Thoracic aorta (tissue), 2 donors: ENCODE data around the gene STIM2. TPM values are rescaled to one million over a fixed set of nuclear protein-coding genes. Genes with fewer than 3 reads are reported as not detected.
A peak's percentile ranks its signal among the peaks of the same experiment; 100 is the strongest.
"Not testable (repeated sequence)": the region's sequence is repeated elsewhere in the genome, so short reads cannot be mapped to it uniquely, and the experiment has no call there.

ENCODE experiments used
- ATAC-seq: fragments of 150-250 bp; one replicate; pipeline ENCODE4 v1.8.0; 2017; ENCODE audit warnings: low read depth; ENCODE audit not compliant: insufficient number of reproducible peaks, low FRiP score
- DNase-seq: peaks from one replicate; pipeline ENCODE4 v3.0.0-alpha.2; 2020; ENCODE audit warnings: low spot score
- H3K27ac ChIP-seq, 2 donors: fragments of 200-600 bp; sonication (generic); 1 replicate in 1 of 2; 2 replicates in 1 of 2; pipeline ENCODE4 v1.5.1; 2016; ENCODE audit warnings: mild to moderate bottlenecking in 2 of 2, moderate library complexity in 2 of 2
- H3K27me3 ChIP-seq: fragments of 200-600 bp; sonication (generic); replicated peaks from 2 replicates; pipeline ENCODE4 v1.6.0; 2016; ENCODE audit warnings: mild to moderate bottlenecking; ENCODE audit not compliant: insufficient read depth
- H3K36me3 ChIP-seq: fragments of 200-600 bp; sonication (generic); one replicate; pipeline ENCODE4 v1.5.1; 2016
- H3K4me1 ChIP-seq, 2 donors: fragments of 200-600 bp; sonication (generic); 1 replicate in 1 of 2; 2 replicates in 1 of 2; pipeline versions ENCODE4 v1.5.1 to v1.6.0; 2016; ENCODE audit warnings: low read depth in 2 of 2, mild to moderate bottlenecking in 1 of 2; ENCODE audit not compliant: control insufficient read depth in 1 of 2
- H3K4me3 ChIP-seq: fragments of 200-600 bp; sonication (generic); 2 replicates; pipeline ENCODE4 v1.5.1; 2016; ENCODE audit warnings: mild to moderate bottlenecking
- H3K9me3 ChIP-seq: fragments of 200-600 bp; sonication (generic); 2 replicates; pipeline ENCODE4 v1.5.1; 2016
- total RNA-seq, 2 donors: library from RNA; depleted of rRNA; stranded (reverse); fragments of >200 nt; gene quantifications; one replicate each; pipeline versions ENCODE4 v1.1.0 to v1.2.3, GENCODE V29; 2016
- TF ChIP-seq, protein P1 (sequence below): fragments of 200-600 bp; sonication (generic); IDR thresholded peaks from one replicate; pipeline ENCODE4 v1.5.1; 2019; ENCODE audit warnings: antibody characterized with exemption

Gene STIM2
- total RNA-seq, result 10 to 100 TPM; 14.3 to 53.3 TPM

DNA sequence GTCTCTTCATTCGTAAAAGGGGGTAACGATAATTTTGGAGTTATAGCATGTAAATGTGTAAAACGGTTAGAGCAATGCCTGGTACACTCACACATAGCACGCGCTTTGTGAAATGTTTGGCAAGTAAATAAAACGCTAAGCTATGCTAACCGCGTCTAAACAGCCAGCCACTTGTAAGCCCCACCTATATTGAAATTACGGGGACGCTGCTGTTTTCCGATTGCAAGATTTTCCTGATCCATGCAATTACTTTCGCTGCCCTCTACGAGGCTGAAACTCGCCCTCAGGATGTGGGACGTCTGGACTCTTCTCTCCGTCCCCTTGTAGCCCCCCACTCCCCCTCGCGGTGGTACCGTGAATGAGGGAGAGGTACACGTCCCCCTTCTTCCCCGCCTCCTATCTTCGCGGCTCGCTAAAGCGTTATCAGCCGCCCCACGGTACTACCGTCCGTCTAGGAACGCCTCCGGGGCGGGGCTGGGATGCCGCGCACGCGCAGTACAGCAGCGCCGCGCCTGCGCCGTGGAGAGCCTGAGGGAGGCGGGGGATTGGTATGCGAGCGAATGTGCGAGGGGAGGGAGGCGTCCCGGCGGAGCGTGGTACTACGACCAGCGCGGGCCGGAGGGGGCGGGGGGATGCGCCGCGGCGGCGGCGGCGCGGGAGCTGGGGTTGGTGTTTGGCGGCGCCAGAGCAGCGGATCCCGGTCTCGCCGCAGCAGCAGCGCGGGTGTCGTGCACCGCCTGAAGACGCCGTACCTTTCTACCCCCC, at the start of gene STIM2:
Gene STIM2 (plus strand): TSS at position 685 of the 765 bp plus-strand sequence.
- TF ChIP-seq, protein P1, sequence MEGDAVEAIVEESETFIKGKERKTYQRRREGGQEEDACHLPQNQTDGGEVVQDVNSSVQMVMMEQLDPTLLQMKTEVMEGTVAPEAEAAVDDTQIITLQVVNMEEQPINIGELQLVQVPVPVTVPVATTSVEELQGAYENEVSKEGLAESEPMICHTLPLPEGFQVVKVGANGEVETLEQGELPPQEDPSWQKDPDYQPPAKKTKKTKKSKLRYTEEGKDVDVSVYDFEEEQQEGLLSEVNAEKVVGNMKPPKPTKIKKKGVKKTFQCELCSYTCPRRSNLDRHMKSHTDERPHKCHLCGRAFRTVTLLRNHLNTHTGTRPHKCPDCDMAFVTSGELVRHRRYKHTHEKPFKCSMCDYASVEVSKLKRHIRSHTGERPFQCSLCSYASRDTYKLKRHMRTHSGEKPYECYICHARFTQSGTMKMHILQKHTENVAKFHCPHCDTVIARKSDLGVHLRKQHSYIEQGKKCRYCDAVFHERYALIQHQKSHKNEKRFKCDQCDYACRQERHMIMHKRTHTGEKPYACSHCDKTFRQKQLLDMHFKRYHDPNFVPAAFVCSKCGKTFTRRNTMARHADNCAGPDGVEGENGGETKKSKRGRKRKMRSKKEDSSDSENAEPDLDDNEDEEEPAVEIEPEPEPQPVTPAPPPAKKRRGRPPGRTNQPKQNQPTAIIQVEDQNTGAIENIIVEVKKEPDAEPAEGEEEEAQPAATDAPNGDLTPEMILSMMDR, result peak; percentile 34
- DNase-seq, result peak; percentile 78
- ATAC-seq, result peak; percentile 88
- H3K4me3 ChIP-seq, result peak within 1 kb of the TSS; percentile 84
- H3K36me3 ChIP-seq, result no peaks in the 10 kb centered on the region
- no peaks in the 10 kb centered on the region for H3K27me3 ChIP-seq
- H3K9me3 ChIP-seq, result no peaks in the 10 kb centered on the region
- H3K4me1 ChIP-seq, result peaks cover 24 to 35% of the 10 kb centered on the region in 2 donors
- H3K27ac ChIP-seq, result peak within 1 kb of the TSS; percentile 88 to 92

DNA sequence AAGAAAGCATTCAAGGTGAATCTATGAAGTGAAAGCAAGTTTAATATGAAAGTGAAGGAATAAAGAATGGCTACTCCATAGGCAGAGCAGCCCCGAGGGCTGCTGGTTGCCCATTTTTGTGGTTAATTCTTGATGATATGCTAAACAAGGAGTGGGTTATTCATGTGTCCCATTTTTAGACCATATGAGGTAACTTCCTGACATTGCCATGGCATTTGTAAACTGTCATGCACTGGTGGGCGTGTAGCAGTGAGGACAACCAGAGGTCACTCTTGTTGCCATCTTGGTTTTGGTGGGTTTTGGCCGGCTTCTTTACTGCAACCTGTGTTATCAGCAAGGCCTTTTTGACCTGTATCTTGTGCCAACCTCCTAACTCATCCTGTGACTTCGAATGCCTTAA, 49.1 kb upstream of the STIM2 start:
- H3K27ac ChIP-seq, H3K4me1 ChIP-seq, DNase-seq, ATAC-seq, H3K27me3 ChIP-seq, H3K36me3 ChIP-seq, H3K4me3 ChIP-seq, H3K9me3 ChIP-seq: not testable (repeated sequence)

DNA sequence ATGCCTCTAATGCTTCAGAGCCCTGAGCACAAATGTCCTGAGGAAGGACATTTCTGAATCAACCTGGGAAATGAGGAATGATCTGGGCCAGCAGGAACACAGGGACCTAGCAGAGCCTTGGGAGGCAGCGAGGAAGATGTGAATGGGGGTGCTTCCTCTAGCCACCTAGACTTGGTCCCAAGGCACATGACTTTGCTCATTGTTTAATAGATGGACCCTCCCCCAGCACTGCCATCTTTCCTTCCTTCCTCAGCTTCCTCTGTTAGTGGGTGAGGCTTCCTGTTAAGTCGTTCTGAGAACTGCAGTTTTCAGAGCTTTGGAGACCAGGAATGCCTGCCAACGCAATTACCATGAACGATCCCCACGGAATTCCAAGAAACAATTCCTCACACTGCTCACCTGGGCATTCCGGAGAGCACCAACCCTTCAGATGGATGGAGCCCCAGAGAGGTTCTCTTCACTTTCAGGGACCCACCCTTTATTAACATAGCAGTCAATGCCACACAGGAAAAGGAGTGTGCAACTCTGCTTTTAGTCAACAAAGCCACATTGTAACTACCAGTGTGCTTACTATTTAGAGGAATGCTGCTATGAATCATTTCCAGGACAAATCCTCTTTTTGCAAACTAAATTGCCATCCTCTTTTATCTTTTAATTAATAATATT, 48.5 kb upstream of the STIM2 start:
- Histone ChIP-seq H3K36me3 (no peaks in the 10 kb centered on the region), H3K27ac (no peak overlapping the region), H3K4me3 (no peak overlapping the region), H3K9me3 (no peaks in the 10 kb centered on the region), H3K27me3 (no peaks in the 10 kb centered on the region), H3K4me1 (no peaks in the 10 kb centered on the region)
- TF ChIP-seq, protein P1, result no peak
- no peak for ATAC-seq
- no peak for DNase-seq

DNA sequence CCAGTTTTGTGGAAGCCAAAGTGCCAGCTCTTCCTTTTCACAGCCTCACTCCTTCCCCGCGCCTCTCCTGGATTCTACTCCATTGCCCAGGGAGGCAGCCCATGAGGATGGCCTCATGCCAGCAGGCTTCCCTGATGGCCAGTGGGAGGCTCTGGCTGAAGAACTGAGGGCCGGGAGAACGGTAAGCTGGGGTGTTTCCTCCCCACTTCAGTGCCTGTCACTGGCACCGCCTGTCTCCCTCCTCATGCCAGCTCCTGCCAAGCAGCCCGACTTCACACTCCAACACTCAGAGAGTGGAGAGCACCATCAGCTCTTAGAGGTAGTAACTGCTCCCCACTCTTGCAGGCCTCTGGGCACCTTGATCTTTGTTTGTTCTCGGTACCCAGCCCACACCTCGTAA, 46.9 kb upstream of the STIM2 start:
- Histone ChIP-seq H3K9me3 (no peaks in the 10 kb centered on the region), H3K4me1 (no peaks in the 10 kb centered on the region), H3K4me3 (no peak overlapping the region), H3K27ac (no peak overlapping the region), H3K27me3 (no peaks in the 10 kb centered on the region), H3K36me3 (no peaks in the 10 kb centered on the region)
- ATAC-seq, result no peak
- TF ChIP-seq, protein P1, result no peak
- no peak for DNase-seq

DNA sequence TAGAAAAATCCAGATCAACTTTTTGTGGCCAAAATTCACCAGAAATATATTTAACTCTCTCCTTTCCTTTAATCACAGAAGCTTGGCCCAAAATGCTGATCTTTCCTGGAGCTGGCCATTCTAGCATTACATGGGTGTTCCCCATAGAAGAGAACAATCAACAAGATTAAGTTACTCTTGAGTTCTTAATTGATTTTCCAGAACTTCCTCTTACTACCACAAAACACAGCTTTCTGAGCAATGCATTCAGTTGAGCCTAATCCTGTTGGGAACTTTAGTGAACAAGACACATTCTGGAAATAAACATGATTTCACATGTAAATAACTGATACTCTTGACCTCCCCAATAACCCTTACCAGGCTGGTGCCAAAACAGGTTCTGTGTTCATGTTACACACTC, 45.4 kb upstream of the STIM2 start:
- no peaks in the 10 kb centered on the region for H3K9me3 ChIP-seq
- H3K27ac ChIP-seq, result no peak overlapping the region
- H3K4me1 ChIP-seq, result no peaks in the 10 kb centered on the region
- no peaks in the 10 kb centered on the region for H3K27me3 ChIP-seq
- TF ChIP-seq, protein P1, result no peak
- no peaks in the 10 kb centered on the region for H3K36me3 ChIP-seq
- no peak overlapping the region for H3K4me3 ChIP-seq
- no peak for ATAC-seq
- DNase-seq, result no peak
